SK-N-SH treated with all-trans-retinoic acid at 6 μM for 48 hours (cell line): Measurements from ENCODE around the gene BPTF.
"Not testable (repeated sequence)": the region's sequence is repeated elsewhere in the genome, so short reads cannot be mapped to it uniquely, and the experiment has no call there.

ENCODE experiments used
- ATAC-seq: fragments of 200-7000 bp; cut with Tn5 transposase; 3 replicates; pipeline ENCODE4 v1.9.1; 2020; ENCODE audit warnings: mild to moderate bottlenecking, moderate library complexity
- CREB5 ChIP-seq: fragments of 250-450 bp; sonication (Bioruptor Pico); IDR thresholded peaks from 2 replicates; pipeline ENCODE4 v1.5.1; 2020; ENCODE audit warnings: low read depth, mild to moderate bottlenecking, moderate library complexity
- CSDC2 ChIP-seq: fragments of 250-450 bp; sonication (Bioruptor Pico); IDR thresholded peaks from 2 replicates; pipeline ENCODE4 v1.5.0; 2020; ENCODE audit warnings: mild to moderate bottlenecking, moderate library complexity
- CSRNP3 ChIP-seq: fragments of 250-450 bp; sonication (Bioruptor Pico); IDR thresholded peaks from 2 replicates; pipeline ENCODE4 v1.5.1; 2021; ENCODE audit warnings: mild to moderate bottlenecking, moderate library complexity
- GLIS3 ChIP-seq: fragments of 250-450 bp; sonication (Bioruptor Pico); IDR thresholded peaks from 2 replicates; pipeline ENCODE4 v1.5.0; 2020; ENCODE audit warnings: mild to moderate bottlenecking, moderate library complexity
- ISL1 ChIP-seq: fragments of 250-450 bp; sonication (Bioruptor Pico); IDR thresholded peaks from 2 replicates; pipeline ENCODE4 v2.1.2; 2022; ENCODE audit warnings: mild to moderate bottlenecking, moderate library complexity
- PATZ1 ChIP-seq: fragments of 250-450 bp; sonication (Bioruptor Pico); IDR thresholded peaks from 2 replicates; pipeline ENCODE4 v1.8.0; 2020; ENCODE audit warnings: mild to moderate bottlenecking, moderate library complexity, borderline replicate concordance
- POU6F1 ChIP-seq: fragments of 250-450 bp; sonication (Bioruptor Pico); IDR thresholded peaks from 2 replicates; pipeline ENCODE4 v1.8.0; 2021; ENCODE audit warnings: low read depth, mild to moderate bottlenecking, moderate library complexity, borderline replicate concordance
- PPARA ChIP-seq: fragments of 250-450 bp; sonication (Bioruptor Pico); IDR thresholded peaks from 2 replicates; pipeline ENCODE4 v1.5.0; 2020; ENCODE audit warnings: mild to moderate bottlenecking, borderline replicate concordance
- TCF4 ChIP-seq: fragments of 250-450 bp; sonication (Bioruptor Pico); IDR thresholded peaks from 2 replicates; pipeline ENCODE4 v1.8.0; 2021; ENCODE audit warnings: mild to moderate bottlenecking, moderate library complexity, borderline replicate concordance
- TOX ChIP-seq: fragments of 250-450 bp; sonication (Bioruptor Pico); IDR thresholded peaks from 2 replicates; pipeline ENCODE4 v1.8.0; 2021; ENCODE audit warnings: mild to moderate bottlenecking, moderate library complexity, borderline replicate concordance
- ZNF565 ChIP-seq: fragments of 450-650 bp; formaldehyde crosslinking; conservative IDR thresholded peaks from 2 replicates; pipeline ENCODE4 v1.5.0; 2020; ENCODE audit warnings: low read depth, mild to moderate bottlenecking, moderate library complexity
- ZNF8 ChIP-seq: fragments of 450-650 bp; formaldehyde crosslinking; IDR thresholded peaks from 2 replicates; pipeline ENCODE4 v1.5.0; 2020; ENCODE audit warnings: mild to moderate bottlenecking, moderate library complexity
- TF ChIP-seq, protein P1 (sequence below): fragments of 250-450 bp; sonication (Bioruptor Pico); IDR thresholded peaks from 2 replicates; pipeline ENCODE4 v1.5.0; 2020; ENCODE audit warnings: mild to moderate bottlenecking, moderate library complexity

Gene BPTF

DNA sequence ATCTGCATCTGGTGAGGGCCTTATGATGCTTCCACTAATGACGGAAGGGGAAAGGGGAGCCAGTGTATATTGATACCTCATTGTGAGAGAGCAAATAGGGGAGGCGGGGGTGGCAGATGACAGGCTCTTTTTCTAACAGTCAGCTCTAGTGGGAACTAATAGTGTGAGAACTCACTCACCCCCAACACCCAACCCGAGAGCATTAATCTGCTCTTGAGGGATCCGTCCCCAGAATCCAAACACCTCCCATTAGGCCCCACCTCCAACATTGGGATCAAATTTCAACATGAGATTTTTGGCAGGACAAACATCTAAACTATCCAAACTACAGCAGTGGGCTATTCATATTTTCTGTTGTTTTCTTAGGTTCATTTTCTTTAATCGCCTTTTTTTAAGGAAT, 54.4 kb downstream of the BPTF start (continued):
- TF ChIP-seq CSRNP3: no peak

DNA sequence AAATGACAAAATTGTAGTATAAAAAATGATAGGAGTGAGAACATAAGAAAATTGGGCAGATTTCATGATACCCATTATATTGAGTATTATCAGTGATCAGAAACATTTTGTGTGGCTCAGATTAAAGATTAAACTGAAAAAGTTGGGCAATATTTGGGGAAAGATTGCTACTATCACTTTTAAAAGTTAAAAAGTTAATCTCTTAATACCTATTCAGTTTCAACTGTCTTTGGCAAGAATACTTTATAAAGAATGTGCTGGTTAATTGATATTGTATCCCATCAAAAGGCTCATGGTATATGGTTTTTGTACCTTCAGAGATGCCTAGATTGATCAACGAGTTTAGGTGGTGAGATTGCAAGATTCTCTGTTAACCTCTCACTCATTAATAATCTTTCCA, 55.8 kb downstream of the BPTF start:
- TF ChIP-seq GLIS3 (CRISPR knock-in tag) (no peak), PATZ1 (CRISPR knock-in tag) (no peak), PPARA (CRISPR knock-in tag) (no peak), POU6F1 (no peak), CREB5 (CRISPR knock-in tag) (no peak)
- TF ChIP-seq, protein P1, sequence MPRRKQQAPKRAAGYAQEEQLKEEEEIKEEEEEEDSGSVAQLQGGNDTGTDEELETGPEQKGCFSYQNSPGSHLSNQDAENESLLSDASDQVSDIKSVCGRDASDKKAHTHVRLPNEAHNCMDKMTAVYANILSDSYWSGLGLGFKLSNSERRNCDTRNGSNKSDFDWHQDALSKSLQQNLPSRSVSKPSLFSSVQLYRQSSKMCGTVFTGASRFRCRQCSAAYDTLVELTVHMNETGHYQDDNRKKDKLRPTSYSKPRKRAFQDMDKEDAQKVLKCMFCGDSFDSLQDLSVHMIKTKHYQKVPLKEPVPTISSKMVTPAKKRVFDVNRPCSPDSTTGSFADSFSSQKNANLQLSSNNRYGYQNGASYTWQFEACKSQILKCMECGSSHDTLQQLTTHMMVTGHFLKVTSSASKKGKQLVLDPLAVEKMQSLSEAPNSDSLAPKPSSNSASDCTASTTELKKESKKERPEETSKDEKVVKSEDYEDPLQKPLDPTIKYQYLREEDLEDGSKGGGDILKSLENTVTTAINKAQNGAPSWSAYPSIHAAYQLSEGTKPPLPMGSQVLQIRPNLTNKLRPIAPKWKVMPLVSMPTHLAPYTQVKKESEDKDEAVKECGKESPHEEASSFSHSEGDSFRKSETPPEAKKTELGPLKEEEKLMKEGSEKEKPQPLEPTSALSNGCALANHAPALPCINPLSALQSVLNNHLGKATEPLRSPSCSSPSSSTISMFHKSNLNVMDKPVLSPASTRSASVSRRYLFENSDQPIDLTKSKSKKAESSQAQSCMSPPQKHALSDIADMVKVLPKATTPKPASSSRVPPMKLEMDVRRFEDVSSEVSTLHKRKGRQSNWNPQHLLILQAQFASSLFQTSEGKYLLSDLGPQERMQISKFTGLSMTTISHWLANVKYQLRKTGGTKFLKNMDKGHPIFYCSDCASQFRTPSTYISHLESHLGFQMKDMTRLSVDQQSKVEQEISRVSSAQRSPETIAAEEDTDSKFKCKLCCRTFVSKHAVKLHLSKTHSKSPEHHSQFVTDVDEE (CRISPR knock-in tag): no peak

GRCh38 chr17:67884741-67885140, 59.4 kb downstream of the BPTF start:
- TF ChIP-seq TCF4 (no peak), ZNF565 (CRISPR knock-in tag) (no peak), POU6F1 (no peak)
- ATAC-seq: no peak

More for the DNA sequence above, 55.8 kb downstream of the BPTF start:
- no peak for ATAC-seq

DNA sequence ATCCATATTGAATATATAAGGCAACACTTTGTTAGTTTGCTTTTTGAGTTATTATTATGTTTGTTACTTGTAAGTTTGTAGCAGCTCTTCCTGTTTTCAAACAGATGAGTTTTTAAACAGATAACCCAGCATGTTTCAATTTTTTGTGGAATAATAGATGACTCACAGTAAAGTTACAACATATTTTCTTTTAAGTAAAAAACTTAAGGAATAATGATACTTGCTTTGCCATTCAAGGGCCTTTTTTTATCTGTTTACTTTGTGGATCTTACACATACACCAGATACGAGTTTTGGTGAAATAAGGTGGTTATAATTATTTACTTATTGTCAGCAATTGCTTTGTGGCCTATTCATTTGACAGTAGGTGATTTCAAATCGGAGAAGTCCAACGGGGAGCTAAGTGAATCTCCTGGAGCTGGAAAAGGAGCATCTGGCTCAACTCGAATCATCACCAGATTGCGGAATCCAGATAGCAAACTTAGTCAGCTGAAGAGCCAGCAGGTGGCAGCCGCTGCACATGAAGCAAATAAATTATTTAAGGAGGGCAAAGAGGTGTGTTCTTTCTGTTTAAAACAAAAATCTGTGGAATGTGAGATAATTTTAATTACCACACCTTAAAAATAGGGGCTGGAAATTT, 66.3 kb downstream of the BPTF start:
- peak; percentile 79 for ATAC-seq
- no peak for TF ChIP-seq CSDC2 (CRISPR knock-in tag)
- peak; percentile 20; the same call in 1 of the 2 replicates for TF ChIP-seq ISL1 (CRISPR knock-in tag)
- peak; percentile 55; the same call in 1 of the 2 replicates for TF ChIP-seq TCF4

GRCh38 chr17:67902511-67903231, 77.4 kb downstream of the BPTF start:
- ATAC-seq: no peak
- TF ChIP-seq TCF4 (no peak), CSRNP3 (no peak), TOX (CRISPR knock-in tag) (no peak), GLIS3 (CRISPR knock-in tag) (no peak), ZNF8 (CRISPR knock-in tag) (no peak)
- TF ChIP-seq, all 23 proteins: peak for 0

DNA sequence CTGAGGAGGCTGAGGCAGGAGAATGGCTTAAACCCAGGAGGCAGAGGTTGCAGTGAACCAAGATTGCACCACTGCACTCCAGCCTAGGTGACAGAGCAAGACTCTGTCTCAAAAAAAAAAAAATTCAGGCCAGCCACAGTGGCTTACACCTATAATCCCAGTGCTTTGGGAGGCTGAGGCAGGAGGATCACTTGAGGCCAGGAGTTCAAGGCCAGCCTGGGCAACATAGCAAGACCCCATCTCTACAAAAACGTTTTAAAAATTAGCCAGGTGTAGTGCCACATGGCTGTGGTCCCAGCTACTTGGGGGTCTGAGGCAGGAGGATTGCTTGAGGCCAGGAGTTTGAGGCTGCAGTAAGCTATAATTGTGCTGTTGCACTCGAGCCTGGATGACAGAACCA, 80.0 kb downstream of the BPTF start:
- ATAC-seq: not testable (repeated sequence)

GRCh38 chr17:67910117-67910803, 85.0 kb downstream of the BPTF start:
- ATAC-seq: not testable (repeated sequence)
